Neural progenitor cell (in vitro differentiated cells): ENCODE data around the gene KAT7.

ENCODE experiments used
- EZH2 ChIP-seq: fragments of 200-600 bp; sonication (generic); IDR thresholded peaks from 2 replicates; pipeline ENCODE4 v1.6.1; 2017; ENCODE audit warnings: antibody characterized with exemption, mild to moderate bottlenecking, moderate library complexity
- TF ChIP-seq, protein P1 (sequence below): fragments of 200-600 bp; sonication (generic); IDR thresholded peaks from 2 replicates; pipeline ENCODE4 v1.5.1; 2017; ENCODE audit warnings: antibody characterized with exemption, mild to moderate bottlenecking

DNA sequence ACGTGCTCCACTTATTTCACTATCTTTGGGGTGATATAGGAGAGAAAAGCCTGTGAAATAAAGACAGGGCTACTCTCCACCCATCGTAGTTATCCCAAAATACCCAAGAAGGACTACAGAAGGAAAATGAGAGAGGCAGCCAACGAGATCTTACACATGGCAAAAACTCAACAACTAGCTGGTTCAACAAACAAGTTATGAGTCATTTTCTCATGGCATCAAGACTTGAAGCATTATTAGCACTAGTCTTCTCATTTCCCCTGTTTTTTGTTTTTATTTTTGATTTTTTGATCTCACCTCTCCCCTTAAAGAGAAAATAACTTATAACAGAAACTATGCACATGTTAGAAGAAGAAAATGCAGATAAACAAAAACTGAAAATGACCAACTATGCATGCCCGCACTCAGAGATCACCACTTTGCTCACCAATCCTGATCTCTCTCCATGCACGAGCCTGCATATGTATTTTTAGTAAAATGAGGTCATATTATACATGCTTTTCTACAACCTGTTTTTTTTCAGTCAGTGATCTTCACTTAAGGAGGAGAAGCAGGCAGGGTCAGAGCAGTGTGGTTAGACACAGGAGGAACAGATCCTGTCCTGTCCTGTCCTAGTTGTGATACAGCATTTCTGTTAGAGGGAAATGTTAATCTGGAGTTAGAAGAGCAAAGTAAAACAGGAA lies 47.3 kb upstream of the KAT7 start:
- TF ChIP-seq, protein P1, sequence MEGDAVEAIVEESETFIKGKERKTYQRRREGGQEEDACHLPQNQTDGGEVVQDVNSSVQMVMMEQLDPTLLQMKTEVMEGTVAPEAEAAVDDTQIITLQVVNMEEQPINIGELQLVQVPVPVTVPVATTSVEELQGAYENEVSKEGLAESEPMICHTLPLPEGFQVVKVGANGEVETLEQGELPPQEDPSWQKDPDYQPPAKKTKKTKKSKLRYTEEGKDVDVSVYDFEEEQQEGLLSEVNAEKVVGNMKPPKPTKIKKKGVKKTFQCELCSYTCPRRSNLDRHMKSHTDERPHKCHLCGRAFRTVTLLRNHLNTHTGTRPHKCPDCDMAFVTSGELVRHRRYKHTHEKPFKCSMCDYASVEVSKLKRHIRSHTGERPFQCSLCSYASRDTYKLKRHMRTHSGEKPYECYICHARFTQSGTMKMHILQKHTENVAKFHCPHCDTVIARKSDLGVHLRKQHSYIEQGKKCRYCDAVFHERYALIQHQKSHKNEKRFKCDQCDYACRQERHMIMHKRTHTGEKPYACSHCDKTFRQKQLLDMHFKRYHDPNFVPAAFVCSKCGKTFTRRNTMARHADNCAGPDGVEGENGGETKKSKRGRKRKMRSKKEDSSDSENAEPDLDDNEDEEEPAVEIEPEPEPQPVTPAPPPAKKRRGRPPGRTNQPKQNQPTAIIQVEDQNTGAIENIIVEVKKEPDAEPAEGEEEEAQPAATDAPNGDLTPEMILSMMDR = no peak
- TF ChIP-seq EZH2 = no peak
